Fibroblast of pulmonary artery (primary cell): ENCODE measurements around the gene APP.

Experiments
- DNase-seq: peaks from one replicate; pipeline ENCODE4 v3.0.0-alpha.2; 2010; ENCODE audit warnings: low read depth
- H3K4me3 ChIP-seq: replicated peaks from 2 replicates; pipeline ENCODE4 v1.5.1; 2011; ENCODE audit warnings: low read depth, mild to moderate bottlenecking, control low read depth, low read length, moderate library complexity
- CTCF ChIP-seq: IDR thresholded peaks from 2 replicates; pipeline ENCODE4 v1.5.1; 2011; ENCODE audit warnings: mild to moderate bottlenecking, control low read depth, low read length, inconsistent platforms; ENCODE audit errors: missing control alignments

APP gene

GRCh38 chr21:26148840-26149354 is 21.7 kb downstream of the APP start:
- H3K4me3 ChIP-seq = no peak overlapping the region
- no peak for TF ChIP-seq CTCF
- peak; percentile 73 for DNase-seq

GRCh38 chr21:26148071-26148839 is 22.3 kb downstream of the APP start:
- H3K4me3 ChIP-seq = no peak overlapping the region
- TF ChIP-seq CTCF = no peak
- DNase-seq = peak; percentile 49

GRCh38 chr21:26147535-26147934 is 23.0 kb downstream of the APP start:
- no peak for TF ChIP-seq CTCF
- no peak for DNase-seq

DNA sequence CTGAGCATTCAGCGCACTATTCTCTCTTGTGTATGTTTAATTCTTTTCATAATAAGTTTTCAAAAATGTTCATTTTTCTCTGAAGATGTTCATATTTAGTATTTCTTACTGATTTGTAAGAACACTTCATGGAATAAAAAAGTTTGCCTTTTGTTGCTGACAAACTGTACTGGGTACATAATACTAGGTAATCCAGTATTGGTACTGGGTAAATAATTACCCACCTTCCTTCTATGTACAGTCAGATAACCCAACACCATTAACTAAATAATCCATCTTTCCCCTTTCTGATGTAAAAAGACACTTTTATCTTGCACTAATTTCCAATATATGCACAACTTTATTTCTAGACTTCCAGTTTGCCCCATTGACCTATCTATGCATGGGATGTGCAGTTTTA is 23.9 kb downstream of the APP start:
- no peak overlapping the region for H3K4me3 ChIP-seq
- DNase-seq = no peak
- no peak for TF ChIP-seq CTCF

More at GRCh38 chr21:26147535-26147934, 23.0 kb downstream of the APP start:
- no peak overlapping the region for H3K4me3 ChIP-seq

DNA sequence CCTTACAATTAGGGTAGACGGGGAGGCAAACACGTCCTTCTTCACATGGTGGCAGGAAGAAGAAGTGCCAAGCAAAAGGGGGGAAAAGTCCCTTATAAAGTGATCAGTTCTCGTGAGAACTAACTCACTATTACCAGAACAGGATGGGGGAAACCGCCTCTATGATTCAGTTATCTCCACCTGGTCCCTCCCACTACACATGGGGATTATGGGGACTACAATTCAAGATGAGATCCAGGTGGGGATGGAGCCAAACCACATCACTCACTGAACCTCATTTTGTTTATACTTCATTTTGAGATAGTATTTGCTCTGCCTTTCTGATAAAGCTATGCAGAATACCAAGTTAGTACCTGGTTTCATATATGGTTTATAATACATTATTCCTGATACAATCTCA is 26.5 kb downstream of the APP start:
- H3K4me3 ChIP-seq = no peak overlapping the region
- no peak for TF ChIP-seq CTCF
- DNase-seq = no peak

DNA sequence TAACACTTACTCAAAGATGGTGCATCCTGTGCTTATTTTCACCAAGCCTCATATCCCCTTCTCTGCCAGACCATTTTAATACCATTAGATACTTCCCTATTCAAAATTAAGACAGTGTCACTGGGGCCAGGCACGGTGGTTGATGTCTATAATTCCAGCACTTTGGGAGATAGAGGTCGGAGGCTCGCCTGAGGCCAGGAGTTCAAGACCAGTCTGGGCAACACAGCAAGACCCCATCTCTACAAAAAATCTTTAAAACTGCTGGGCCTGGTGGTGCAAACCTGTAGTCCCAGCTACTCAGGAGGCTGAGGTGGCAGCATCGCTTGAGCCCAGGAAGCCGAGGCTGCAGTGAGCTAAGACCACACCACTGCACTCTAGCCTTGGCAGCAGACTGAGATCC is 28.2 kb downstream of the APP start:
- TF ChIP-seq CTCF = no peak
- DNase-seq = no peak
- H3K4me3 ChIP-seq = no peak overlapping the region

- DNase-seq = no peak
- no peak for TF ChIP-seq CTCF
- no peak overlapping the region for H3K4me3 ChIP-seq
These were observed 29.6 kb downstream of the APP start for GRCh38 chr21:26140926-26141325.
